ENCODE measurements around the gene BTAF1.

BTAF1 gene

DNA sequence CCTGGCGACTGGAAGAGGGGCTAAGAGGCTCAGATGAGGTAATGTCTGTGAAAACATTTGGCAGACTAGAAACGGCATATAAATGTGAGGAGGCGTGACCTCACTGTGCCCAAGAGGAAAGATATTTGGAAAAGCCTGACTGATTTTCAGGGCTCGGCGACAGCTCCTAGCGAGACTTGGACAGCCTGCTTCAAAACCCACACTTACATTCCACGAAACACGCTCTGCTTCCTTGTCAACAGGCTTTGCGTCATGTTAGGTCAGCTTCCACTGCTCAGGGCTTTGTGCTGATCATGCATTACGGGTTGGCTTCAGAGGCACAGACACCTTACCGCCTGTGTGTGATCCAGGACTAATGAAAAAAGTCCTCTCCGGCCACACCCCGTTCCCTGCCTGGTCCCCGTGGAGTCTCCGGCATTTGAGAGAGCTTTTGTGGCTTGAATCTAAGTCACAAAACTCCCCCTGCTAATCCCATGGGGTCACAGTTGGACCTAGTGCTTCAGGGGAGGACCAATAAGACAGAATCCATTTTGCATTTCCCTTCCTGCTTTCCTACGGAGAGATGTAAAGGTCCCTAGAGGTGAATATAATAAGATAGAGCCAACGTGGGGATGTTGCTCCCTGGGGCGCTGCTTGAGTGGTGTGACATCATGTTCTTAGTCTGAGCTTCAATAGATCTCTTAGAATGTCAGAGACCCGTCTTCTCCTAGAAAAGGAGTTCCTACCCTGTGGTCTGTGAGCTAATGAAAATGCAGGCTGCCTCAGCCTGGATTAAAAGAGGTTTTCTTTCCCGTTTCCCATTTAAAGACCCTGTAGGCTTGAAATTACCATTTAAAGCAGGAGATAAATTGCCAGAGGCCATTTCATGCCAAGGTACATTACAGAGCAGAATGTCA, 39.8 kb upstream of the BTAF1 start:
- H3K4me3 ChIP-seq (ENCODE audit: low read depth, low read length), result peak overlapping the region; percentile 27; the same call in 1 of the 2 replicates
- ChIA-PET POLR2A (no interaction called here), CTCF (interaction anchor here (1.1 kb wide), 1 partner anchor 29 kb away, joined by 3 read pairs; no protein-coding TSS in a partner anchor)

DNA sequence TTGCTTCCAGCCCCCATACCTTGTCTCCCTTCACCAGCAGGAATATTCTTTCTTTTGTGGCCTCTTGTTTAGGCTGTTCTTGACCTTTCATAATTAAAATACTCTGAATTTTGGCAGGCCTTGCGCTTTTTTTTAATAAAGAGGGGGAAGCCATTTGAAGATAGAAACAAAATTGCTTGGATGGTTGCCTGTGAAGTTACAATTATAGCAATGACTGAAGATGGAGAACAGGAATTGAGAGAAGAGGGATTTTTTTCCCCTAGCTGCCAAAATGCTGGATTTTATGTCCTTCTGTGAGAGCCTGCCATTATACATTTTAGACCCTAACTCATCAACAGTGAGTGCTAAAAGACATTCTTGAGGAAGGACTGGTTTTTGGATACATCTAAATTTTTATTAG, 39.0 kb upstream of the BTAF1 start:
- POLR2A ChIA-PET, result no interaction called here
- CTCF ChIA-PET, result interaction anchor here (0.8 kb wide), 1 partner anchor 125 kb away, joined by 3 read pairs; no protein-coding TSS in a partner anchor
- no peak overlapping the region for H3K4me3 ChIP-seq (ENCODE audit: low read depth, low read length)
- TF ChIP-seq, protein P1, sequence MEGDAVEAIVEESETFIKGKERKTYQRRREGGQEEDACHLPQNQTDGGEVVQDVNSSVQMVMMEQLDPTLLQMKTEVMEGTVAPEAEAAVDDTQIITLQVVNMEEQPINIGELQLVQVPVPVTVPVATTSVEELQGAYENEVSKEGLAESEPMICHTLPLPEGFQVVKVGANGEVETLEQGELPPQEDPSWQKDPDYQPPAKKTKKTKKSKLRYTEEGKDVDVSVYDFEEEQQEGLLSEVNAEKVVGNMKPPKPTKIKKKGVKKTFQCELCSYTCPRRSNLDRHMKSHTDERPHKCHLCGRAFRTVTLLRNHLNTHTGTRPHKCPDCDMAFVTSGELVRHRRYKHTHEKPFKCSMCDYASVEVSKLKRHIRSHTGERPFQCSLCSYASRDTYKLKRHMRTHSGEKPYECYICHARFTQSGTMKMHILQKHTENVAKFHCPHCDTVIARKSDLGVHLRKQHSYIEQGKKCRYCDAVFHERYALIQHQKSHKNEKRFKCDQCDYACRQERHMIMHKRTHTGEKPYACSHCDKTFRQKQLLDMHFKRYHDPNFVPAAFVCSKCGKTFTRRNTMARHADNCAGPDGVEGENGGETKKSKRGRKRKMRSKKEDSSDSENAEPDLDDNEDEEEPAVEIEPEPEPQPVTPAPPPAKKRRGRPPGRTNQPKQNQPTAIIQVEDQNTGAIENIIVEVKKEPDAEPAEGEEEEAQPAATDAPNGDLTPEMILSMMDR (IDR thresholded peaks at IDR 0.05; ENCODE audit: insufficient read depth, low read length, missing control alignments), result no peak
- DNase-seq (ENCODE audit: low read depth, low spot score), result no peak

More for the DNA sequence above, 39.8 kb upstream of the BTAF1 start:
- TF ChIP-seq, protein P1 (IDR thresholded peaks at IDR 0.05; ENCODE audit: insufficient read depth, low read length, missing control alignments), result no peak
- DNase-seq (ENCODE audit: low read depth, low spot score), result peak; percentile 23

DNA sequence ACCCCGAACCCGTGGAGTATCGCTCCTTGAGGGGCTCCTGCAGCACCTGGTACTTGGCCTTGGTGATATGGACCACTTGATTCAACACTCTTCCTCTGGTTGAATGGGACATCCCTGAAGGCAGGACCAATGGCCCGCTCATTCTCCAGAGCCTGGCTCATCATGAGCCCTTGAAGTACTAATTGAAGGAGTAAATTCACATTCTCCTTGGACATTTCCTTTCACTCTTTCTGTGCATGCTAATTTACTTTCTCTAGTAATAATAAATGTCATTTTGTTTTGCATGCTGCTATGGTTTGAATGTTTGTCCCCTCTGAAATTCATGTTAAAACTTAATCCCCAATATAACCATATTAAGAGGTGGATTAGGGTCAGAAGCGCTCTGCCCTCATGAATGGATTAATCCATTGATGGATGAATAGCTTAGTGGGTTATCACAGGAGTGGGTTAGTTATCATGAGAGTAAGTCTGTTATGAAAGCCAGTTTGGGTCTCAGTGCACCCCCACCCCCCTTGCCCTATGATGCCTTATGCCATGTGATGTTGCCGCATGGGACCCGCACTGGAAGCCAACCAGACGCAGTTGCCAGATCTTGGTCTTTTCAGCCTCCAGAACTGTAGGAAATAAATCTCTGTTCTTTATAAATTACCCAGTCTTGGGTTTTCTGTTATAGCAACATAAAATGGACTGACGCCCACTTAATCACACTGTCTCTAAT, 38.0 kb upstream of the BTAF1 start:
- ChIA-PET POLR2A (no interaction called here), CTCF (interaction anchor here (0.8 kb wide), 1 partner anchor 126 kb away, joined by 3 read pairs; no protein-coding TSS in a partner anchor)
- TF ChIP-seq, protein P1 (IDR thresholded peaks at IDR 0.05; ENCODE audit: insufficient read depth, low read length, missing control alignments), result no peak
- H3K4me3 ChIP-seq (ENCODE audit: low read depth, low read length), result no peak overlapping the region
- DNase-seq (ENCODE audit: low read depth, low spot score), result no peak

DNA sequence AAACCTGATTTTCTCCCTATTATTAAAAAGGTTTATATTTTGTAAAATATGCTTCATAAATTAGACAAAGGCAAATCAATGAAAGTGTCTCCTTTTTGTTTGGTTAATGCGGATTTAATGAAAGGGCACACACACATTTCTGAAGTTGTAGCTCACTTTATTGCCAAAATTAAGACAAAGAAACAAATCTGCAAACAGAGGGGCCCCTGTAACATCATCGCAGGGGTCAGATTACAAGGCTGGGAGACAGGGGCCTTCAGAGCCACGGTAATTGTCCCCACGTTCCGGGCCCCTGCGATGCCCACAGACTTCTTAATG, 36.7 kb upstream of the BTAF1 start:
- ChIA-PET POLR2A (interaction anchor here (0.9 kb wide), 1 partner anchor 63 kb away, joined by 3 read pairs; no protein-coding TSS in a partner anchor), CTCF (interaction anchor here (0.8 to 1.4 kb wide), 2 partner anchors 26 to 30 kb away, joined by 3 to 8 read pairs; no protein-coding TSS in a partner anchor)
- DNase-seq (ENCODE audit: low read depth, low spot score), result no peak
- TF ChIP-seq, protein P1 (IDR thresholded peaks at IDR 0.05; ENCODE audit: insufficient read depth, low read length, missing control alignments), result no peak
- peak overlapping the region; percentile 64 for H3K4me3 ChIP-seq (ENCODE audit: low read depth, low read length)

DNA sequence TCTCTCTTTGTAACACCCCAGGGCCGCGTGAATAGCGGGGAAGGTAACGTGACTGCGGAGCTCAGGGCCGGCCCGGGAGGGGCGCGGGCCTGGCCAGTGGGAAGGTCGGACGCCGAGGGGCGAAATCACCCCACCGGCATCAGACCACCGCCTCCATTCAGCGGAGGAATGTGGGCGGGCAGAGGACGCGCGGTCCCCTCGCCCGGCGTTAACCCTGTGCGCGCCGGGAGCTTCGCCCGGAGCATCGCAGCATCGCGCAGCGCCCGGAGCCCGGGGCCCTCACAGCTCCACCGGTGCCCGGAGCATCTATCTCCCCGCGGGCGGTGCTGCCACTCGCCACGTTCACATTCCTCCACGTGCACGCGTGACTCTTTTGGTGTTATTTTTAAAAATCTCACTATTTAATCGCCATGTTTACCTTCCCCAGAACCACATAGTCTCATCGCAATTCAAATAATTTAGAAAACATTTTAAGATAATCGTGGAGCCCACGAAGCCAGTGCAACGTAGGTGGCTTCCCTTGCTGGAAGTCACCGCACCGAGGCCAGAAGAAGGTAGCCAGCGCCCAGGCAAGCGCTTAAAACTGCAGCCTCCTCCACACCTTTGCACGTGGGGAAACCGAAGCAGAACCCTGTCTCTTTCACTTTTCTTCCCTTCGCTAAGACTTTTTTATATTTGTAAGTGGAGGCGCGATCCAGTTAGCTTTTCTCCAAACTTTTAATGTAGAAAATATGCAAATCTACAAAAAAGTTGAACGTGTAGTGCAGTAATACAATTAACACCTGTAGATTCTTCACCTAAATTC, 36.1 kb upstream of the BTAF1 start:
- peak overlapping the region; percentile 64 for H3K4me3 ChIP-seq (ENCODE audit: low read depth, low read length)
- POLR2A ChIA-PET, result interaction anchor here (0.9 kb wide), 1 partner anchor 62 kb away, joined by 3 read pairs; no protein-coding TSS in a partner anchor
- CTCF ChIA-PET, result interaction anchor here (0.8 to 1.4 kb wide), 2 partner anchors 25 to 30 kb away, joined by 3 to 8 read pairs; no protein-coding TSS in a partner anchor
- TF ChIP-seq, protein P1 (IDR thresholded peaks at IDR 0.05; ENCODE audit: insufficient read depth, low read length, missing control alignments), result no peak
- DNase-seq (ENCODE audit: low read depth, low spot score), result no peak
